Pancreas (tissue), 10 donors: ENCODE measurements around the gene ZRANB2. TPM values are rescaled to one million over a fixed set of nuclear protein-coding genes. Genes with fewer than 3 reads are reported as not detected.
A peak's percentile ranks its signal among the peaks of the same experiment; 100 is the strongest.

Experiments used
- ATAC-seq, 4 donors: fragments of 200-7000 bp; cut with Tn5 transposase; one replicate each; pipeline versions ENCODE4 v1.8.0 to v1.9.1; 2020; ENCODE audit warnings: mild to moderate bottlenecking in 4 of 4, moderate library complexity in 4 of 4
- DNase-seq, 6 donors: peaks; one replicate each; pipeline ENCODE4 v3.0.0-alpha.2; 2020
- FAIRE-seq: peaks from 2 replicates; lab custom pipeline; 2012; peaks lifted over from hg19 to GRCh38; lab: Jason Lieb, UNC
- H3K27ac ChIP-seq, 4 donors: fragments of 200-600 bp; sonication (generic); 1 replicate in 3 of 4; 2 replicates in 1 of 4; pipeline versions ENCODE4 v1.5.0 to v1.8.0; 2020
- H3K27me3 ChIP-seq, 4 donors: fragments of 200-600 bp; one replicate each; pipeline ENCODE4 v1.8.0; 2021
- H3K36me3 ChIP-seq, 3 donors: fragments of 200-600 bp; sonication (generic) in 1 of 3; one replicate each; pipeline versions ENCODE4 v1.5.0 to v1.8.0; 2020 to 2021
- H3K4me1 ChIP-seq, 3 donors: fragments of 200-600 bp; one replicate each; pipeline ENCODE4 v1.8.0; 2021
- H3K4me3 ChIP-seq, 4 donors: fragments of 200-600 bp; sonication (generic) in 2 of 4; one replicate each; pipeline versions ENCODE4 v1.5.0 to v1.8.0; 2020 to 2021
- H3K9me3 ChIP-seq, 4 donors: fragments of 200-600 bp; one replicate each; pipeline ENCODE4 v1.8.0; 2021
- CTCF ChIP-seq, 4 donors: fragments of 200-600 bp; sonication (generic) in 3 of 4; IDR thresholded peaks; one replicate each; pipeline versions ENCODE4 v1.5.0 to v1.8.0; 2021; ENCODE audit warnings: antibody characterized with exemption in 4 of 4
- WGBS, 2 donors: extraction: QIAGEN DNeasy Blood & Tissue Kit; methylation state at CpG; one replicate each; pipeline ENCODE4 v1.1.7; 2013; 5-methylcytosine and 5-hydroxymethylcytosine counted together
- intact Hi-C, 3 donors: fragments of 100-400 bp; cut with DNase I; formaldehyde crosslinking; loops; one replicate each; pipeline versions ENCODE4 v1.11.1 to v1.14.2; 2022
- polyA plus RNA-seq, 2 donors: library from polyadenylated mRNA; stranded (reverse); fragments of 200-250 nt; gene quantifications; one replicate each; pipeline ENCODE4 v1.2.3, GENCODE V29; 2013
- total RNA-seq, 6 donors: library from RNA; stranded (reverse); fragmentation: NEBNext Ultra II Directional in 4 of 6; extraction: Animal tissue kit (Norgen Biotek cat#: 25700) in 4 of 6; gene quantifications; one replicate each; pipeline versions ENCODE4 v1.2.1 to v1.2.4, GENCODE V29; 2021 to 2023
- donor health status: healthy with polysubstance abuse.
- donor health status: DM: no; HTN: no; CAD: no; lungs with moderate emphysema.
- donor health status: DM: no; HTN: no; CAD: no.
- donor health status: control.
- donor health status: control.
- donor health status: Bipolar disorder and iron deficiency.
- donor health status: DM: yes; HTN: yes; CAD: no.
- donor health status: DM: no; HTN: no; CAD: no.
- donor health status: DM: no; HTN: no; CAD: no.
- donor health status: DM: yes; HTN: yes; CAD: no.

ZRANB2 gene
- total and polyA plus RNA-seq, 8 donors, result 22.0 to 62.9 (median 32.9) TPM

GRCh38 chr1:71054281-71054731, 26.5 kb downstream of the ZRANB2 start:
- Histone ChIP-seq H3K4me1 (no peaks in the 10 kb centered on the region), H3K36me3 (peaks cover 0 to 8% (median 0%) of the 10 kb centered on the region in 3 donors), H3K27ac (no peak overlapping the region), H3K9me3 (no peaks in the 10 kb centered on the region), H3K27me3 (no peaks in the 10 kb centered on the region), H3K4me3 (no peak overlapping the region)
- DNase-seq, result peak in 2 of 6 donors; percentile 30 to 62
- intact Hi-C loops, result loop anchor here in 2 of 3 donors (5.0 to 10.0 kb wide), 3 partner anchors 367 to 530 kb away; no protein-coding TSS in a partner anchor
- peak in 2 of 4 donors; percentile 14 to 24 for ATAC-seq
- WGBS, 2 donors, result 56 to 77% methylated on average over 15 of the region's 15 CpGs
- TF ChIP-seq CTCF (IDR thresholded peaks at IDR 0.05), result no peak
- FAIRE-seq, result no peak

- Histone ChIP-seq H3K36me3 (peaks cover 0 to 8% (median 0%) of the 10 kb centered on the region in 3 donors), H3K27me3 (no peaks in the 10 kb centered on the region), H3K9me3 (no peaks in the 10 kb centered on the region), H3K4me3 (no peak overlapping the region), H3K27ac (no peak overlapping the region), H3K4me1 (no peaks in the 10 kb centered on the region)
- TF ChIP-seq CTCF (IDR thresholded peaks at IDR 0.05), result no peak
- WGBS, 2 donors, result 56 to 64% methylated on average over 7 of the region's 7 CpGs
- DNase-seq (peak in 1 of 6 donors; percentile 20), FAIRE-seq (no peak), ATAC-seq (peak in 1 of 4 donors; percentile 29)
- intact Hi-C loops, result loop anchor here in 2 of 3 donors (5.0 to 10.0 kb wide), 3 partner anchors 366 to 529 kb away; no protein-coding TSS in a partner anchor
These were observed 27.1 kb downstream of the ZRANB2 start for GRCh38 chr1:71053758-71054157.

GRCh38 chr1:71053146-71053545, 27.7 kb downstream of the ZRANB2 start:
- Histone ChIP-seq H3K9me3 (no peaks in the 10 kb centered on the region), H3K27ac (no peak overlapping the region), H3K4me1 (no peaks in the 10 kb centered on the region), H3K27me3 (no peaks in the 10 kb centered on the region), H3K36me3 (peaks cover 0 to 8% (median 0%) of the 10 kb centered on the region in 3 donors), H3K4me3 (no peak overlapping the region)
- WGBS, 2 donors, result 8 to 26% methylated on average over 1 of the region's 1 CpG
- FAIRE-seq (no peak), ATAC-seq (no peak), DNase-seq (no peak)
- TF ChIP-seq CTCF (IDR thresholded peaks at IDR 0.05), result no peak
- intact Hi-C loops, result loop anchor here in 2 of 3 donors (5.0 to 10.0 kb wide), 3 partner anchors 366 to 528 kb away; no protein-coding TSS in a partner anchor

- DNase-seq, result peak in 1 of 6 donors; percentile 18
- FAIRE-seq, result peak; percentile 94
- TF ChIP-seq CTCF (IDR thresholded peaks at IDR 0.05), result peak; percentile 42 to 63 (median 56)
- Histone ChIP-seq H3K4me1 (no peaks in the 10 kb centered on the region), H3K36me3 (no peaks in the 10 kb centered on the region), H3K9me3 (no peaks in the 10 kb centered on the region), H3K4me3 (no peak overlapping the region), H3K27me3 (no peaks in the 10 kb centered on the region), H3K27ac (no peak overlapping the region)
- 0% methylated on average over 1 of the region's 1 CpG for WGBS, 2 donors
- intact Hi-C loops, result loop anchor here in 2 of 3 donors (5.0 to 10.0 kb wide), 4 partner anchors 363 to 525 kb away; no protein-coding TSS in a partner anchor
- peak; percentile 24 to 69 (median 66) for ATAC-seq
These were observed 30.8 kb downstream of the ZRANB2 start for GRCh38 chr1:71049951-71050598.
